GM12878 (cell line): ENCODE measurements around the gene COL16A1. TPM values are rescaled to one million over a fixed set of nuclear protein-coding genes. Genes with fewer than 3 reads are reported as not detected.

Source experiments
- ATAC-seq: fragments of 200-7000 bp; cut with Tn5 transposase; 3 replicates; pipeline ENCODE4 v1.9.1; 2020; ENCODE audit warnings: mild to moderate bottlenecking, moderate library complexity
- BruUV-seq: library from RNA; stranded (reverse); fragments of 400-500 nt; replicated peaks from 2 replicates; lab custom pipeline; 2021; lab: Mats Ljungman, UMichigan
- CTCF ChIA-PET: fragments of 300-600 bp; sonication (Branson Sonifier 250); formaldehyde crosslinking; extraction: SDS; loops from one replicate; lab custom pipeline; 2021; ENCODE audit warnings: inconsistent platforms; lab: Yijun Ruan, JAX
- POLR2A ChIA-PET: fragments of 350-600 bp; formaldehyde crosslinking; extraction: SDS; loops from one replicate; lab custom pipeline; 2021; ENCODE audit warnings: inconsistent platforms; lab: Charles Lee
- RAD21 ChIA-PET: fragments of 300-600 bp; sonication (Branson Sonifier 250); formaldehyde crosslinking; loops from one replicate; lab custom pipeline; 2023; ENCODE audit warnings: antibody characterized with exemption; ENCODE audit not compliant: unreplicated experiment; lab: Charles Lee
- SMC1A ChIA-PET: fragments of 300-600 bp; sonication (Branson Sonifier 250); formaldehyde crosslinking; loops from one replicate; lab custom pipeline; 2023; ENCODE audit not compliant: unreplicated experiment, uncharacterized antibody; lab: Charles Lee
- DNase-seq: peaks from one replicate; pipeline ENCODE4 v3.0.0-alpha.2; 2011; ENCODE audit warnings: low read depth, low spot score
- FAIRE-seq: peaks from 3 replicates; lab custom pipeline; 2011; peaks lifted over from hg19 to GRCh38; lab: Jason Lieb, UNC
- H2AFZ ChIP-seq: 2 replicates; pipeline ENCODE4 v1.6.0; 2011; ENCODE audit warnings: low read depth, low read length, control low read depth; ENCODE audit not compliant: control insufficient read depth
- H3K27ac ChIP-seq: 2 replicates; pipeline ENCODE4 v1.5.1; 2011; ENCODE audit warnings: control low read depth; ENCODE audit not compliant: control insufficient read depth, insufficient read depth
- H3K27me3 ChIP-seq, 2 experiments: replicated peaks in 1 of 2; 2 replicates each; pipeline versions ENCODE4 v1.6.0 to v1.6.1; 2011; ENCODE audit warnings: low read length in 1 of 2; ENCODE audit not compliant: control insufficient read depth in 2 of 2, insufficient read depth in 2 of 2
- H3K36me3 ChIP-seq, 2 experiments: 2 replicates each; pipeline ENCODE4 v1.5.1; 2011; ENCODE audit warnings: low read length in 1 of 2; ENCODE audit not compliant: control insufficient read depth in 2 of 2, insufficient read depth in 2 of 2
- H3K4me1 ChIP-seq: 2 replicates; pipeline ENCODE4 v1.6.1; 2011; ENCODE audit warnings: mild to moderate bottlenecking, low read length, moderate library complexity, mixed read lengths; ENCODE audit not compliant: control insufficient read depth, insufficient read depth
- H3K4me2 ChIP-seq: 2 replicates; pipeline ENCODE4 v1.6.0; 2011; ENCODE audit warnings: control low read depth; ENCODE audit not compliant: control insufficient read depth, insufficient read depth
- H3K4me3 ChIP-seq: fragments of 200-600 bp; sonication (generic); 2 replicates; pipeline ENCODE4 v1.5.1; 2016
- H3K79me2 ChIP-seq: 2 replicates; pipeline ENCODE4 v1.6.0; 2011; ENCODE audit warnings: low read length; ENCODE audit not compliant: control insufficient read depth, insufficient read depth
- H3K9ac ChIP-seq: 2 replicates; pipeline ENCODE4 v1.8.0; 2011; ENCODE audit warnings: low read length, control low read depth, mixed read lengths; ENCODE audit not compliant: control insufficient read depth, insufficient read depth
- H3K9me3 ChIP-seq: replicated peaks from 3 replicates; pipeline ENCODE4 v1.5.1; 2011; ENCODE audit warnings: mild to moderate bottlenecking, low read length; ENCODE audit not compliant: control insufficient read depth, insufficient read depth
- H4K20me1 ChIP-seq: 2 replicates; pipeline ENCODE4 v1.6.0; 2011; ENCODE audit not compliant: control insufficient read depth, insufficient read depth
- ATF7 ChIP-seq: fragments of 450-650 bp; IDR thresholded peaks from 2 replicates; pipeline ENCODE4 v1.6.1; 2016; ENCODE audit warnings: low read depth, mild to moderate bottlenecking
- BHLHE40 ChIP-seq, 2 experiments: fragments of 450-650 bp in 1 of 2; IDR thresholded peaks; 2 replicates each; pipeline ENCODE4 v1.6.1; 2011 to 2017; ENCODE audit warnings: low read depth in 2 of 2, borderline replicate concordance in 1 of 2, improper control_type of control experiment in 1 of 2, low read length in 1 of 2, mild to moderate bottlenecking in 1 of 2
- BMI1 ChIP-seq: fragments of 450-650 bp; IDR thresholded peaks from 2 replicates; pipeline ENCODE4 v1.6.1; 2016; ENCODE audit warnings: mild to moderate bottlenecking, moderate library complexity, borderline replicate concordance
- CBFB ChIP-seq: IDR thresholded peaks from 2 replicates; pipeline ENCODE4 v1.6.1; 2016; ENCODE audit warnings: antibody characterized with exemption, low read depth
- HCFC1 ChIP-seq: fragments of 150-350 bp; IDR thresholded peaks from 2 replicates; pipeline ENCODE4 v1.6.1; 2014; ENCODE audit warnings: low read length
- KLF5 ChIP-seq: fragments of 450-650 bp; IDR thresholded peaks from 2 replicates; pipeline ENCODE4 v1.6.1; 2014; ENCODE audit warnings: mild to moderate bottlenecking; ENCODE audit not compliant: partially characterized antibody
- MEF2B ChIP-seq: fragments of 450-650 bp; IDR thresholded peaks from 2 replicates; pipeline ENCODE4 v1.6.1; 2018; ENCODE audit warnings: mild to moderate bottlenecking, moderate library complexity; ENCODE audit not compliant: partially characterized antibody, poor library complexity, severe bottlenecking
- NFXL1 ChIP-seq: fragments of 450-650 bp; IDR thresholded peaks from 2 replicates; pipeline ENCODE4 v1.6.1; 2017; ENCODE audit warnings: antibody characterized with exemption, mild to moderate bottlenecking, borderline replicate concordance
- PAX5 ChIP-seq: IDR thresholded peaks from 2 replicates; pipeline ENCODE4 v1.6.1; 2011; ENCODE audit warnings: low read depth, low read length, borderline replicate concordance
- POLR2AphosphoS5 ChIP-seq: IDR thresholded peaks from 2 replicates; pipeline ENCODE4 v1.6.1; 2011; ENCODE audit warnings: mild to moderate bottlenecking, low read length, inconsistent platforms
- RAD21 ChIP-seq: IDR thresholded peaks from 2 replicates; pipeline ENCODE4 v1.6.1; 2011; ENCODE audit warnings: mild to moderate bottlenecking, low read depth, low read length, moderate library complexity; ENCODE audit not compliant: insufficient read depth
- SMARCA5 ChIP-seq: fragments of 450-650 bp; IDR thresholded peaks from 2 replicates; pipeline ENCODE4 v1.6.1; 2017; ENCODE audit warnings: mild to moderate bottlenecking
- SPI1 ChIP-seq: IDR thresholded peaks from 2 replicates; pipeline ENCODE4 v1.6.1; 2011; ENCODE audit warnings: low read depth, mild to moderate bottlenecking, low read length, moderate library complexity, borderline replicate concordance; ENCODE audit not compliant: insufficient read depth
- WGBS: methylation state at CpG from one replicate; pipeline ENCODE4 v1.1.6; 2016; ENCODE audit warnings: low lambda C conversion rate; ENCODE audit not compliant: insufficient replicate concordance, insufficient coverage; ENCODE audit errors: missing lambda C conversion rate; 5-methylcytosine and 5-hydroxymethylcytosine counted together
- in situ Hi-C: fragments of 300-500 bp; cut with MboI; formaldehyde crosslinking; loops from 9 replicates; pipeline ENCODE4 v1.14.3; 2018; ENCODE audit warnings: mixed read lengths
- intact Hi-C: fragments of 100-400 bp; cut with micrococcal nuclease; formaldehyde crosslinking; loops from one replicate; pipeline ENCODE4 v1.14.2; 2022; ENCODE audit not compliant: unreplicated experiment
- polyA plus RNA-seq, 11 experiments: library from polyadenylated mRNA; depleted of rRNA in 4 of 11; unstranded in 6 of 11; stranded (reverse) in 5 of 11; fragments of >200 nt; fragmentation: Nextera tagmentation in 4 of 11; fragmentation: Illumina TruSeq in 1 of 11; extraction: Ambion mirVana in 4 of 11; extraction: Trizol in 1 of 11; gene quantifications; 1 replicate in 1 of 11; 2 replicates in 10 of 11; pipeline versions ENCODE4 v1.2.1 to v1.2.3, GENCODE V29; 2011 to 2016; ENCODE audit warnings: inconsistent platforms in 2 of 11, missing spikeins in 2 of 11, low read depth in 1 of 11
- total RNA-seq, 4 experiments: library from RNA; depleted of rRNA in 3 of 4; stranded (reverse); fragments of >200 nt in 3 of 4; fragmentation: Illumina TruSeq in 1 of 4; extraction: Trizol in 1 of 4; gene quantifications; 2 replicates each; pipeline versions ENCODE4 v1.2.1 to v1.2.3, GENCODE V29; 2013 to 2021
- TF ChIP-seq, protein P1 (sequence below): fragments of 450-650 bp; IDR thresholded peaks from 2 replicates; pipeline ENCODE4 v1.6.1; 2016; ENCODE audit warnings: mild to moderate bottlenecking, moderate library complexity, borderline replicate concordance
- TF ChIP-seq, protein P2 (sequence below): fragments of 150-350 bp; IDR thresholded peaks from 2 replicates; pipeline ENCODE4 v1.6.1; 2016; ENCODE audit warnings: low read depth, low read length
- TF ChIP-seq, protein P3 (sequence below), 3 experiments: IDR thresholded peaks in 2 of 3; conservative IDR thresholded peaks in 1 of 3; 2 replicates each; pipeline ENCODE4 v1.5.1; 2011; ENCODE audit warnings: low read depth in 3 of 3, low read length in 3 of 3, mild to moderate bottlenecking in 3 of 3, control low read depth in 2 of 3, moderate library complexity in 2 of 3, inconsistent platforms in 1 of 3, mixed read lengths in 1 of 3; ENCODE audit not compliant: control insufficient read depth in 2 of 3, insufficient read depth in 1 of 3; ENCODE audit errors: extremely low read depth in 1 of 3

The COL16A1 gene
- total and polyA plus RNA-seq, 10 of the 15 experiments (the other 5 are each of a cell fraction or from before 2014, with no cell fraction given) = 0.02 to 3.7 (median 0.59) TPM

DNA sequence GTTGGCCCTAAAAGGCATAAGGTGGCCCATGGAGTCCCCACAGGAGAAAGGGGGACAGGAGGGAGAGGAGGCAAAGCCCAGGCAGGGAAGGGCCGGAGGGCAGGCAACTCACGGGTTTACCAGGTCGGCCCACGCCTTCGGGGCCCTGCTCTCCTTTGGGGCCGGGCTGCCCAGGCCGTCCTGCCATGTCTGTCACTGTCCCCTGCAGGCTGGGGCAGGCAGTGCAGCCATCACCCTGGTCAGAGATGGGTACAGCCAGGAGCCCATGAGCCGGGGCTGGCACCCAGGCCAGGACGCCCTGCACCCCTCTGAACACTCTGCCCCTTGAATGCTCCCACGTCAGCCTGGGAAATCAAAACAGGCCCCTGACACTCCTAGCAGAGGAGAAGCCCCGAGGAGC, 19.8 kb downstream of the COL16A1 start:
- Histone ChIP-seq H3K27me3 (peaks cover 1 to 2% of the 10 kb centered on the region in 2 experiments; a peak in 3 of 4 replicates), H3K9ac (no peak overlapping the region), H3K9me3 (no peaks in the 10 kb centered on the region), H2AFZ (no peak overlapping the region), H3K27ac (no peak overlapping the region), H3K4me3 (no peak overlapping the region), H3K36me3 (no peaks in the 10 kb centered on the region), H3K4me2 (no peak overlapping the region), H3K4me1 (peaks cover 3% of the 10 kb centered on the region; the same call in 1 of the 2 replicates), H4K20me1 (no peaks in the 10 kb centered on the region), H3K79me2 (no peaks in the 10 kb centered on the region)
- ChIA-PET SMC1A (no interaction called here), POLR2A (no interaction called here), CTCF (no interaction called here), RAD21 (no interaction called here)
- 4% methylated on average over 11 of the region's 11 CpGs for WGBS
- intact Hi-C loops = no loop called here
- ATAC-seq (peak; percentile 95), FAIRE-seq (no peak), DNase-seq (no peak)
- BruUV-seq = no TSS peak
- in situ Hi-C loops = no loop called here
- TF ChIP-seq ATF7 = no peak
- no peak for TF ChIP-seq HCFC1
- TF ChIP-seq KLF5 = no peak
- TF ChIP-seq SMARCA5 = no peak
- TF ChIP-seq POLR2AphosphoS5 = no peak
- TF ChIP-seq NFXL1 = no peak
- TF ChIP-seq, protein P1, sequence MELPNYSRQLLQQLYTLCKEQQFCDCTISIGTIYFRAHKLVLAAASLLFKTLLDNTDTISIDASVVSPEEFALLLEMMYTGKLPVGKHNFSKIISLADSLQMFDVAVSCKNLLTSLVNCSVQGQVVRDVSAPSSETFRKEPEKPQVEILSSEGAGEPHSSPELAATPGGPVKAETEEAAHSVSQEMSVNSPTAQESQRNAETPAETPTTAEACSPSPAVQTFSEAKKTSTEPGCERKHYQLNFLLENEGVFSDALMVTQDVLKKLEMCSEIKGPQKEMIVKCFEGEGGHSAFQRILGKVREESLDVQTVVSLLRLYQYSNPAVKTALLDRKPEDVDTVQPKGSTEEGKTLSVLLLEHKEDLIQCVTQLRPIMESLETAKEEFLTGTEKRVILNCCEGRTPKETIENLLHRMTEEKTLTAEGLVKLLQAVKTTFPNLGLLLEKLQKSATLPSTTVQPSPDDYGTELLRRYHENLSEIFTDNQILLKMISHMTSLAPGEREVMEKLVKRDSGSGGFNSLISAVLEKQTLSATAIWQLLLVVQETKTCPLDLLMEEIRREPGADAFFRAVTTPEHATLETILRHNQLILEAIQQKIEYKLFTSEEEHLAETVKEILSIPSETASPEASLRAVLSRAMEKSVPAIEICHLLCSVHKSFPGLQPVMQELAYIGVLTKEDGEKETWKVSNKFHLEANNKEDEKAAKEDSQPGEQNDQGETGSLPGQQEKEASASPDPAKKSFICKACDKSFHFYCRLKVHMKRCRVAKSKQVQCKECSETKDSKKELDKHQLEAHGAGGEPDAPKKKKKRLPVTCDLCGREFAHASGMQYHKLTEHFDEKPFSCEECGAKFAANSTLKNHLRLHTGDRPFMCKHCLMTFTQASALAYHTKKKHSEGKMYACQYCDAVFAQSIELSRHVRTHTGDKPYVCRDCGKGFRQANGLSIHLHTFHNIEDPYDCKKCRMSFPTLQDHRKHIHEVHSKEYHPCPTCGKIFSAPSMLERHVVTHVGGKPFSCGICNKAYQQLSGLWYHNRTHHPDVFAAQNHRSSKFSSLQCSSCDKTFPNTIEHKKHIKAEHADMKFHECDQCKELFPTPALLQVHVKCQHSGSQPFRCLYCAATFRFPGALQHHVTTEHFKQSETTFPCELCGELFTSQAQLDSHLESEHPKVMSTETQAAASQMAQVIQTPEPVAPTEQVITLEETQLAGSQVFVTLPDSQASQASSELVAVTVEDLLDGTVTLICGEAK = no peak
- no peak for TF ChIP-seq CBFB
- TF ChIP-seq, protein P2, sequence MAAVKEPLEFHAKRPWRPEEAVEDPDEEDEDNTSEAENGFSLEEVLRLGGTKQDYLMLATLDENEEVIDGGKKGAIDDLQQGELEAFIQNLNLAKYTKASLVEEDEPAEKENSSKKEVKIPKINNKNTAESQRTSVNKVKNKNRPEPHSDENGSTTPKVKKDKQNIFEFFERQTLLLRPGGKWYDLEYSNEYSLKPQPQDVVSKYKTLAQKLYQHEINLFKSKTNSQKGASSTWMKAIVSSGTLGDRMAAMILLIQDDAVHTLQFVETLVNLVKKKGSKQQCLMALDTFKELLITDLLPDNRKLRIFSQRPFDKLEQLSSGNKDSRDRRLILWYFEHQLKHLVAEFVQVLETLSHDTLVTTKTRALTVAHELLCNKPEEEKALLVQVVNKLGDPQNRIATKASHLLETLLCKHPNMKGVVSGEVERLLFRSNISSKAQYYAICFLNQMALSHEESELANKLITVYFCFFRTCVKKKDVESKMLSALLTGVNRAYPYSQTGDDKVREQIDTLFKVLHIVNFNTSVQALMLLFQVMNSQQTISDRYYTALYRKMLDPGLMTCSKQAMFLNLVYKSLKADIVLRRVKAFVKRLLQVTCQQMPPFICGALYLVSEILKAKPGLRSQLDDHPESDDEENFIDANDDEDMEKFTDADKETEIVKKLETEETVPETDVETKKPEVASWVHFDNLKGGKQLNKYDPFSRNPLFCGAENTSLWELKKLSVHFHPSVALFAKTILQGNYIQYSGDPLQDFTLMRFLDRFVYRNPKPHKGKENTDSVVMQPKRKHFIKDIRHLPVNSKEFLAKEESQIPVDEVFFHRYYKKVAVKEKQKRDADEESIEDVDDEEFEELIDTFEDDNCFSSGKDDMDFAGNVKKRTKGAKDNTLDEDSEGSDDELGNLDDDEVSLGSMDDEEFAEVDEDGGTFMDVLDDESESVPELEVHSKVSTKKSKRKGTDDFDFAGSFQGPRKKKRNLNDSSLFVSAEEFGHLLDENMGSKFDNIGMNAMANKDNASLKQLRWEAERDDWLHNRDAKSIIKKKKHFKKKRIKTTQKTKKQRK = no peak
- no peak for TF ChIP-seq MEF2B
- no peak for TF ChIP-seq SPI1
- TF ChIP-seq, protein P3, sequence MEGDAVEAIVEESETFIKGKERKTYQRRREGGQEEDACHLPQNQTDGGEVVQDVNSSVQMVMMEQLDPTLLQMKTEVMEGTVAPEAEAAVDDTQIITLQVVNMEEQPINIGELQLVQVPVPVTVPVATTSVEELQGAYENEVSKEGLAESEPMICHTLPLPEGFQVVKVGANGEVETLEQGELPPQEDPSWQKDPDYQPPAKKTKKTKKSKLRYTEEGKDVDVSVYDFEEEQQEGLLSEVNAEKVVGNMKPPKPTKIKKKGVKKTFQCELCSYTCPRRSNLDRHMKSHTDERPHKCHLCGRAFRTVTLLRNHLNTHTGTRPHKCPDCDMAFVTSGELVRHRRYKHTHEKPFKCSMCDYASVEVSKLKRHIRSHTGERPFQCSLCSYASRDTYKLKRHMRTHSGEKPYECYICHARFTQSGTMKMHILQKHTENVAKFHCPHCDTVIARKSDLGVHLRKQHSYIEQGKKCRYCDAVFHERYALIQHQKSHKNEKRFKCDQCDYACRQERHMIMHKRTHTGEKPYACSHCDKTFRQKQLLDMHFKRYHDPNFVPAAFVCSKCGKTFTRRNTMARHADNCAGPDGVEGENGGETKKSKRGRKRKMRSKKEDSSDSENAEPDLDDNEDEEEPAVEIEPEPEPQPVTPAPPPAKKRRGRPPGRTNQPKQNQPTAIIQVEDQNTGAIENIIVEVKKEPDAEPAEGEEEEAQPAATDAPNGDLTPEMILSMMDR (IDR thresholded peaks at IDR 0.05 in 2 of 3, conservative IDR thresholded peaks at IDR 0.05 in 1 of 3; ENCODE audit: control insufficient read depth in 2 of 3, extremely low read depth in 1 of 3, insufficient read depth in 1 of 3, low read depth in 3 of 3, low read length in 3 of 3) = peak; percentile 32 to 66 (median 45)
- 0 out of 2 replicates have a peak, but pooled peaks have one; percentile 24 for TF ChIP-seq RAD21
- TF ChIP-seq BHLHE40 (IDR thresholded peaks at IDR 0.05; ENCODE audit: borderline replicate concordance in 1 of 2, low read depth in 2 of 2, low read length in 1 of 2) = 0 out of 4 replicates have a peak, but pooled peaks of 1 of the 2 experiments have one; percentile 16
- TF ChIP-seq PAX5 = no peak
- TF ChIP-seq BMI1 = no peak
